Thoracic aorta (tissue), 2 donors: ENCODE measurements around the gene COL28A1. TPM values are rescaled to one million over a fixed set of nuclear protein-coding genes. Genes with fewer than 3 reads are reported as not detected.

ENCODE experiments used
- ATAC-seq: fragments of 150-250 bp; one replicate; pipeline ENCODE4 v1.8.0; 2017; ENCODE audit warnings: low read depth; ENCODE audit not compliant: insufficient number of reproducible peaks, low FRiP score
- DNase-seq: peaks from one replicate; pipeline ENCODE4 v3.0.0-alpha.2; 2020; ENCODE audit warnings: low spot score
- H3K27ac ChIP-seq, 2 donors: fragments of 200-600 bp; sonication (generic); 1 replicate in 1 of 2; 2 replicates in 1 of 2; pipeline ENCODE4 v1.5.1; 2016; ENCODE audit warnings: mild to moderate bottlenecking in 2 of 2, moderate library complexity in 2 of 2
- H3K27me3 ChIP-seq: fragments of 200-600 bp; sonication (generic); replicated peaks from 2 replicates; pipeline ENCODE4 v1.6.0; 2016; ENCODE audit warnings: mild to moderate bottlenecking; ENCODE audit not compliant: insufficient read depth
- H3K36me3 ChIP-seq: fragments of 200-600 bp; sonication (generic); one replicate; pipeline ENCODE4 v1.5.1; 2016
- H3K4me1 ChIP-seq, 2 donors: fragments of 200-600 bp; sonication (generic); 1 replicate in 1 of 2; 2 replicates in 1 of 2; pipeline versions ENCODE4 v1.5.1 to v1.6.0; 2016; ENCODE audit warnings: low read depth in 2 of 2, mild to moderate bottlenecking in 1 of 2; ENCODE audit not compliant: control insufficient read depth in 1 of 2
- H3K4me3 ChIP-seq: fragments of 200-600 bp; sonication (generic); 2 replicates; pipeline ENCODE4 v1.5.1; 2016; ENCODE audit warnings: mild to moderate bottlenecking
- H3K9me3 ChIP-seq: fragments of 200-600 bp; sonication (generic); 2 replicates; pipeline ENCODE4 v1.5.1; 2016
- total RNA-seq, 2 donors: library from RNA; depleted of rRNA; stranded (reverse); fragments of >200 nt; gene quantifications; one replicate each; pipeline versions ENCODE4 v1.1.0 to v1.2.3, GENCODE V29; 2016
- TF ChIP-seq, protein P1 (sequence below): fragments of 200-600 bp; sonication (generic); IDR thresholded peaks from one replicate; pipeline ENCODE4 v1.5.1; 2019; ENCODE audit warnings: antibody characterized with exemption

The COL28A1 gene
- total RNA-seq, 2 donors from 2014 or later: 2.4 to 3.0 TPM

DNA sequence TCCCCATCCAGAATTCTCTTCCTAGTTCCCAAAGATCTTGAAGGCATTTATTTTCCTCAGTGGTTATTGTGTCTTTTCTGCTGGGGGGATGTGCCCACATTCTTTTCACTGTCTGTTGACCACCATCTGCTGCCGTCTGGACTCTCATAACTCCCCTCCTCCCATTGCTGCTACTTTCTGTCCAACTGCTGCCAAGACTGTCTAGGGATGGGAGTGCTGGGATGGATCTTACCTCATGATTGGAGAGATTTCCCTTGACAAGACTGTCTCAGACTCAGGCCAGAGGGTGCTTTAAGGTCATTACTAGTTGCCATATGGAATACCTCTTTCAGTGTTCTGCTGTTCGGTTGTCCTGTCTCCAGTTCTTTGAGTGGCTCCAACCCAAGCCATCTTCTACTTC, 211.8 kb downstream of the COL28A1 start:
- ATAC-seq (no peak), DNase-seq (no peak)
- Histone ChIP-seq H3K27me3 (no peaks in the 10 kb centered on the region), H3K4me1 (no peaks in the 10 kb centered on the region), H3K36me3 (no peaks in the 10 kb centered on the region), H3K9me3 (no peaks in the 10 kb centered on the region), H3K27ac (no peak overlapping the region), H3K4me3 (no peak overlapping the region)
- TF ChIP-seq, protein P1, sequence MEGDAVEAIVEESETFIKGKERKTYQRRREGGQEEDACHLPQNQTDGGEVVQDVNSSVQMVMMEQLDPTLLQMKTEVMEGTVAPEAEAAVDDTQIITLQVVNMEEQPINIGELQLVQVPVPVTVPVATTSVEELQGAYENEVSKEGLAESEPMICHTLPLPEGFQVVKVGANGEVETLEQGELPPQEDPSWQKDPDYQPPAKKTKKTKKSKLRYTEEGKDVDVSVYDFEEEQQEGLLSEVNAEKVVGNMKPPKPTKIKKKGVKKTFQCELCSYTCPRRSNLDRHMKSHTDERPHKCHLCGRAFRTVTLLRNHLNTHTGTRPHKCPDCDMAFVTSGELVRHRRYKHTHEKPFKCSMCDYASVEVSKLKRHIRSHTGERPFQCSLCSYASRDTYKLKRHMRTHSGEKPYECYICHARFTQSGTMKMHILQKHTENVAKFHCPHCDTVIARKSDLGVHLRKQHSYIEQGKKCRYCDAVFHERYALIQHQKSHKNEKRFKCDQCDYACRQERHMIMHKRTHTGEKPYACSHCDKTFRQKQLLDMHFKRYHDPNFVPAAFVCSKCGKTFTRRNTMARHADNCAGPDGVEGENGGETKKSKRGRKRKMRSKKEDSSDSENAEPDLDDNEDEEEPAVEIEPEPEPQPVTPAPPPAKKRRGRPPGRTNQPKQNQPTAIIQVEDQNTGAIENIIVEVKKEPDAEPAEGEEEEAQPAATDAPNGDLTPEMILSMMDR: no peak

DNA sequence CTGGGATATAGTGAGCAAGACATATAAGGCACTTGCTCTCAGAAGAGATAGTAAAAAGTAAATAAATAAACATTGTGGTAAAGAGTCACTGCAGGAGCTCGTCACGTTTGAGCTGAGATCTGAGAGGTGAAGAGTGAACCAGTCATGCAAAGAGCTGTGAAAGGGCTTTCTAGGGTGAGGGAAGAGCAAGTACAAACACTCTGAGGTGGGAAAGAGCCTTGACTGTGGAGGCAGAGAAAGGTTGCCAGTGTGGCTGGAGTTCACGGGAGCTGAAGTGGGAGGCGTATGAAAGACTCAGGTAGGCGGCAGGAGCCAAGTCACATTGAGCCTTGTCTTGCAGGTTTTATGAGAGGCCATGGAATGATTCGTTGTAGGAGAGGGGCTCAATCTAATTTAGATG, 212.3 kb downstream of the COL28A1 start:
- Histone ChIP-seq H3K9me3 (no peaks in the 10 kb centered on the region), H3K36me3 (no peaks in the 10 kb centered on the region), H3K4me3 (no peak overlapping the region), H3K4me1 (no peaks in the 10 kb centered on the region), H3K27me3 (no peaks in the 10 kb centered on the region), H3K27ac (no peak overlapping the region)
- ATAC-seq: no peak
- TF ChIP-seq, protein P1: no peak
- DNase-seq: no peak

DNA sequence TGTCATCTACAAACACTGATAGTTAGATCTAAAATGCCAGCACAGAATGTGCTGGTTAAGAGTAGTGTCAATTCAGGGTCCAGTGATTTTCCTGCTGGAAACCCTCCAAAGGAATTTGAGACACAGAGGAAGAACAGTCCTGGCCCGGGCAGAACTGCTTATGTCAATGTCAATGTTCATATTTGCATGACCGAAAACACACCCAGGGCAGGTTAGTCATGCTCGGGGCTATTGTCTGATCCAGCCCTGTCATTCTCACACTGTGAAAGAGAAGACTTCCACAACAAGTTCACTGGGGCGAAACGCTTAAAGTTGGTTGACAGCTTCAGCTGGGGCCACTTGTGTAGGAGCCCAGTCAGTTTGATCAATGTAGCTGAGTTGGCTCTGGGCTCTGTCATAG, 214.0 kb downstream of the COL28A1 start:
- Histone ChIP-seq H3K36me3 (no peaks in the 10 kb centered on the region), H3K4me3 (no peak overlapping the region), H3K27me3 (no peaks in the 10 kb centered on the region), H3K27ac (no peak overlapping the region), H3K9me3 (no peaks in the 10 kb centered on the region), H3K4me1 (no peaks in the 10 kb centered on the region)
- DNase-seq (no peak), ATAC-seq (no peak)
- TF ChIP-seq, protein P1: no peak

DNA sequence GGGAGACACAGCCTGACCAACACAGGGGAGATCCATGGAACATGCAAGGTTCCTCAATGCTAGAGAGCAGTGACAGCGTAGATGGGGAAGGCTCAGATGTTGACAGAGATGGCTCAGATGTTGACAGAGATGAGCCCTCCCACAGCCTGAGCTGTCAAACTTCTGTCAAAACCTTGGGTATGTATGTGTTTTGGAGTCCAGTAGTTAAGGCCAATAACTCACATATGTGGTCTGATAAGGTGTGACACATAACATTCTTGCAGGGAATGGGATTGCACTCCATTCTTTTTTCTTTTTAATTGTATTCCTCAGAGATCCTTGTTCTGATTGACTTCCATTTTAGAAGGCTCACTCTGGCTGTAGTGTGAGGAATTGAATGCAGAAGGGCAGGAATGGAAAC, 217.1 kb downstream of the COL28A1 start:
- H3K4me1 ChIP-seq: no peaks in the 10 kb centered on the region
- H3K9me3 ChIP-seq: no peaks in the 10 kb centered on the region
- H3K4me3 ChIP-seq: no peak overlapping the region
- H3K27ac ChIP-seq: no peak overlapping the region
- no peaks in the 10 kb centered on the region for H3K36me3 ChIP-seq
- H3K27me3 ChIP-seq: no peaks in the 10 kb centered on the region
- ATAC-seq: no peak
- TF ChIP-seq, protein P1: no peak
- no peak for DNase-seq

DNA sequence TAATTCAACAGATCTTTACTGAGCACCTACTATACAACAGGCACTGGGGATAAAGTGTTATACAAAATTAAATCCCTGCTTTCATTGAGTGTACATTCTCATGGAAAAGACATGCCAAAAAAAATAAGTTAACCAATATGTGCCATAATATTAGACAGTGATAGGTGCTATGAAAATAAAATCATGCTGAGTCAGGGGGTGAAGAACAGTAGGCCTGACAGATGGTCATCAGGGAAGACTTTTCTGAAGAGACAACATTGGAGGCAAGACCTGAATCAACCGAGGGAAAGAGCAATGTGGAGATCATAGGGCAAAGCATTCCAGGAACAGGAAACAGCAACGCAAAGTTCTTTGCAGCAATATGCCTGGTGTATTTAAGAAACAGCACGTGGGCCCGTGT, 217.8 kb downstream of the COL28A1 start:
- Histone ChIP-seq H3K9me3 (no peaks in the 10 kb centered on the region), H3K27me3 (no peaks in the 10 kb centered on the region), H3K27ac (no peak overlapping the region), H3K4me1 (no peaks in the 10 kb centered on the region), H3K36me3 (no peaks in the 10 kb centered on the region), H3K4me3 (no peak overlapping the region)
- no peak for DNase-seq
- TF ChIP-seq, protein P1: no peak
- ATAC-seq: no peak
